ENCODE results near the gene SGMS1. TPM values are rescaled to one million over a fixed set of nuclear protein-coding genes. Genes with fewer than 3 reads are reported as not detected.

SGMS1 gene
- polyA plus RNA-seq, 4 donors, result 54.8 to 64.6 (median 60.5) TPM

- DNase-seq (ENCODE audit: low read depth in 4 of 4, low spot score in 3 of 4), result no peak
These were observed 298.9 kb downstream of the SGMS1 start for GRCh38 chr10:50324680-50325393.

GRCh38 chr10:50324046-50324445 lies 299.7 kb downstream of the SGMS1 start:
- no peak for DNase-seq (ENCODE audit: low read depth in 4 of 4, low spot score in 3 of 4)

- DNase-seq (ENCODE audit: low read depth in 4 of 4, low spot score in 3 of 4), result no peak
These were observed 301.7 kb downstream of the SGMS1 start for GRCh38 chr10:50322077-50322476.

GRCh38 chr10:50318129-50318528 lies 305.6 kb downstream of the SGMS1 start:
- DNase-seq (ENCODE audit: low read depth in 4 of 4, low spot score in 3 of 4), result no peak

GRCh38 chr10:50316695-50317648 lies 306.8 kb downstream of the SGMS1 start:
- DNase-seq (ENCODE audit: low read depth in 4 of 4, low spot score in 3 of 4), result no peak

- no peak for DNase-seq (ENCODE audit: low read depth in 4 of 4, low spot score in 3 of 4)
These were observed 307.6 kb downstream of the SGMS1 start for GRCh38 chr10:50316174-50316573.

GRCh38 chr10:50315424-50315823 lies 308.3 kb downstream of the SGMS1 start:
- DNase-seq (ENCODE audit: low read depth in 4 of 4, low spot score in 3 of 4), result no peak

GRCh38 chr10:50314169-50315071 lies 309.3 kb downstream of the SGMS1 start:
- no peak for DNase-seq (ENCODE audit: low read depth in 4 of 4, low spot score in 3 of 4)

GRCh38 chr10:50312464-50313437 lies 311.0 kb downstream of the SGMS1 start:
- DNase-seq (ENCODE audit: low read depth in 4 of 4, low spot score in 3 of 4), result no peak

- DNase-seq (ENCODE audit: low read depth in 4 of 4, low spot score in 3 of 4), result no peak
These were observed 313.1 kb downstream of the SGMS1 start for GRCh38 chr10:50310560-50311174.

- DNase-seq (ENCODE audit: low read depth in 4 of 4, low spot score in 3 of 4), result no peak
These were observed 314.4 kb downstream of the SGMS1 start for GRCh38 chr10:50309342-50309741.

- peak in 1 of 4 donors; percentile 2 for DNase-seq (ENCODE audit: low read depth in 4 of 4, low spot score in 3 of 4)
These were observed 319.1 kb downstream of the SGMS1 start for GRCh38 chr10:50304660-50305059.

- no peak for DNase-seq (ENCODE audit: low read depth in 4 of 4, low spot score in 3 of 4)
These were observed 323.6 kb downstream of the SGMS1 start for GRCh38 chr10:50299948-50300669.

- DNase-seq (ENCODE audit: low read depth in 4 of 4, low spot score in 3 of 4), result no peak
These were observed 328.4 kb downstream of the SGMS1 start for GRCh38 chr10:50295367-50295766.

GRCh38 chr10:50294582-50294981 lies 329.2 kb downstream of the SGMS1 start:
- no peak for DNase-seq (ENCODE audit: low read depth in 4 of 4, low spot score in 3 of 4)

- no peak for DNase-seq (ENCODE audit: low read depth in 4 of 4, low spot score in 3 of 4)
These were observed 330.0 kb downstream of the SGMS1 start for GRCh38 chr10:50293513-50294313.

GRCh38 chr10:50291261-50291850 lies 332.4 kb downstream of the SGMS1 start:
- DNase-seq (ENCODE audit: low read depth in 4 of 4, low spot score in 3 of 4), result no peak
